GM12878 (cell line): ENCODE measurements around the gene CKS1B. TPM values are rescaled to one million over a fixed set of nuclear protein-coding genes. Genes with fewer than 3 reads are reported as not detected.

Experiments used
- BHLHE40 ChIP-seq, 2 experiments: fragments of 450-650 bp in 1 of 2; IDR thresholded peaks; 2 replicates each; pipeline ENCODE4 v1.6.1; 2011 to 2017; ENCODE audit warnings: low read depth in 2 of 2, borderline replicate concordance in 1 of 2, improper control_type of control experiment in 1 of 2, low read length in 1 of 2, mild to moderate bottlenecking in 1 of 2
- CBX5 ChIP-seq: sonication (generic); IDR thresholded peaks from 2 replicates; pipeline ENCODE4 v1.6.1; 2016; ENCODE audit warnings: low read depth, moderate library complexity, mild to moderate bottlenecking, inconsistent platforms
- CHD4 ChIP-seq: fragments of 200-600 bp; sonication (generic); IDR thresholded peaks from 2 replicates; pipeline ENCODE4 v1.6.1; 2016; ENCODE audit warnings: mild to moderate bottlenecking
- ETV6 ChIP-seq, 2 experiments: fragments of 450-650 bp in 1 of 2; IDR thresholded peaks in 1 of 2; conservative IDR thresholded peaks in 1 of 2; 2 replicates each; pipeline ENCODE4 v1.6.1; 2014; ENCODE audit warnings: antibody characterized with exemption in 1 of 2, borderline replicate concordance in 1 of 2, low read depth in 1 of 2, mild to moderate bottlenecking in 1 of 2, moderate library complexity in 1 of 2
- FOXM1 ChIP-seq: IDR thresholded peaks from 2 replicates; pipeline ENCODE4 v1.6.1; 2012; ENCODE audit warnings: low read depth, mild to moderate bottlenecking, inconsistent platforms, low read length, moderate library complexity
- IKZF2 ChIP-seq, 2 experiments: fragments of 450-650 bp; IDR thresholded peaks; 2 replicates each; pipeline ENCODE4 v1.6.1; 2017; ENCODE audit warnings: mild to moderate bottlenecking in 2 of 2, moderate library complexity in 2 of 2
- KAT2A ChIP-seq: conservative IDR thresholded peaks from 2 replicates; pipeline ENCODE4 v1.6.1; 2011; ENCODE audit warnings: low read depth, low read length; ENCODE audit not compliant: control insufficient read depth
- KLF5 ChIP-seq: fragments of 450-650 bp; IDR thresholded peaks from 2 replicates; pipeline ENCODE4 v1.6.1; 2014; ENCODE audit warnings: mild to moderate bottlenecking; ENCODE audit not compliant: partially characterized antibody
- MYC ChIP-seq: IDR thresholded peaks from 2 replicates; pipeline ENCODE4 v1.6.1; 2011; ENCODE audit warnings: mild to moderate bottlenecking, low read length, moderate library complexity, inconsistent platforms; ENCODE audit not compliant: insufficient read depth, insufficient replicate concordance, insufficient read length, severe bottlenecking
- NR2C2 ChIP-seq: IDR thresholded peaks from 2 replicates; pipeline ENCODE4 v1.6.1; 2011; ENCODE audit warnings: borderline replicate concordance, low read depth; ENCODE audit not compliant: control insufficient read depth, insufficient read length
- POLR2AphosphoS2 ChIP-seq: IDR thresholded peaks from 2 replicates; pipeline ENCODE4 v1.6.1; 2011; ENCODE audit warnings: low read depth, mild to moderate bottlenecking, low read length, improper control_type of control experiment, moderate library complexity
- POLR2AphosphoS5 ChIP-seq: IDR thresholded peaks from 2 replicates; pipeline ENCODE4 v1.6.1; 2011; ENCODE audit warnings: mild to moderate bottlenecking, low read length, inconsistent platforms
- REST ChIP-seq: IDR thresholded peaks from 2 replicates; pipeline ENCODE4 v1.6.1; 2012; ENCODE audit warnings: mild to moderate bottlenecking, low read depth, low read length
- RUNX3 ChIP-seq: IDR thresholded peaks from 2 replicates; pipeline ENCODE4 v1.6.1; 2012; ENCODE audit warnings: low read length, inconsistent platforms
- SREBF2 ChIP-seq: IDR thresholded peaks from 2 replicates; pipeline ENCODE4 v1.6.1; 2012; ENCODE audit warnings: mild to moderate bottlenecking, low read length
- TAF1 ChIP-seq: IDR thresholded peaks from 2 replicates; pipeline ENCODE4 v1.6.1; 2011; ENCODE audit warnings: mild to moderate bottlenecking, low read depth, low read length, borderline replicate concordance
- TCF12 ChIP-seq: IDR thresholded peaks from 2 replicates; pipeline ENCODE4 v1.6.1; 2011; ENCODE audit warnings: low read depth, mild to moderate bottlenecking, low read length
- TCF7 ChIP-seq: IDR thresholded peaks from 2 replicates; pipeline ENCODE4 v1.6.1; 2014; ENCODE audit warnings: antibody characterized with exemption, borderline replicate concordance
- ZNF384 ChIP-seq: IDR thresholded peaks from 2 replicates; pipeline ENCODE4 v1.6.1; 2012; ENCODE audit warnings: low read depth, mild to moderate bottlenecking, low read length, improper control_type of control experiment, borderline replicate concordance
- ZZZ3 ChIP-seq: IDR thresholded peaks from 2 replicates; pipeline ENCODE4 v1.6.1; 2011; ENCODE audit warnings: low read depth; ENCODE audit not compliant: control insufficient read depth, insufficient read length
- polyA plus RNA-seq, 11 experiments: library from polyadenylated mRNA; depleted of rRNA in 4 of 11; unstranded in 6 of 11; stranded (reverse) in 5 of 11; fragments of >200 nt; fragmentation: Nextera tagmentation in 4 of 11; fragmentation: Illumina TruSeq in 1 of 11; extraction: Ambion mirVana in 4 of 11; extraction: Trizol in 1 of 11; gene quantifications; 1 replicate in 1 of 11; 2 replicates in 10 of 11; pipeline versions ENCODE4 v1.2.1 to v1.2.3, GENCODE V29; 2011 to 2016; ENCODE audit warnings: inconsistent platforms in 2 of 11, missing spikeins in 2 of 11, low read depth in 1 of 11
- total RNA-seq, 4 experiments: library from RNA; depleted of rRNA in 3 of 4; stranded (reverse); fragments of >200 nt in 3 of 4; fragmentation: Illumina TruSeq in 1 of 4; extraction: Trizol in 1 of 4; gene quantifications; 2 replicates each; pipeline versions ENCODE4 v1.2.1 to v1.2.3, GENCODE V29; 2013 to 2021
- TF ChIP-seq, protein P1 (sequence below): IDR thresholded peaks from 2 replicates; pipeline ENCODE4 v1.6.1; 2011; ENCODE audit warnings: borderline replicate concordance, low read depth, mild to moderate bottlenecking, moderate library complexity, low read length; ENCODE audit not compliant: insufficient read depth, poor library complexity, severe bottlenecking
- TF ChIP-seq, protein P2 (sequence below): IDR thresholded peaks from 2 replicates; pipeline ENCODE4 v1.6.1; 2011; ENCODE audit warnings: low read depth, mild to moderate bottlenecking, low read length, moderate library complexity, borderline replicate concordance; ENCODE audit errors: extremely low read depth

The CKS1B gene
- total and polyA plus RNA-seq, 10 of the 15 experiments (the other 5 are each of a cell fraction or from before 2014, with no cell fraction given): 125 to 608 (median 364) TPM

GRCh38 chr1:154944401-154945159 lies 29.9 kb upstream of the CKS1B start (continued):
- TF ChIP-seq, protein P1, sequence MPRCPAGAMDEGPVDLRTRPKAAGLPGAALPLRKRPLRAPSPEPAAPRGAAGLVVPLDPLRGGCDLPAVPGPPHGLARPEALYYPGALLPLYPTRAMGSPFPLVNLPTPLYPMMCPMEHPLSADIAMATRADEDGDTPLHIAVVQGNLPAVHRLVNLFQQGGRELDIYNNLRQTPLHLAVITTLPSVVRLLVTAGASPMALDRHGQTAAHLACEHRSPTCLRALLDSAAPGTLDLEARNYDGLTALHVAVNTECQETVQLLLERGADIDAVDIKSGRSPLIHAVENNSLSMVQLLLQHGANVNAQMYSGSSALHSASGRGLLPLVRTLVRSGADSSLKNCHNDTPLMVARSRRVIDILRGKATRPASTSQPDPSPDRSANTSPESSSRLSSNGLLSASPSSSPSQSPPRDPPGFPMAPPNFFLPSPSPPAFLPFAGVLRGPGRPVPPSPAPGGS: peak; percentile 71
- TF ChIP-seq POLR2AphosphoS5 (0 out of 2 replicates have a peak, but pooled peaks have one; percentile 24), KAT2A (no peak), KLF5 (no peak), FOXM1 (no peak), IKZF2 (IDR thresholded peaks at IDR 0.05) (no peak), REST (no peak), CHD4 (no peak), SREBF2 (no peak), BHLHE40 (IDR thresholded peaks at IDR 0.05; ENCODE audit: borderline replicate concordance in 1 of 2, low read depth in 2 of 2, low read length in 1 of 2) (peak; percentile 35 to 39; a peak in 3 of 4 replicates), CBX5 (no peak), MYC (no peak), POLR2AphosphoS2 (0 out of 2 replicates have a peak, but pooled peaks have one; percentile 27), NR2C2 (no peak), ETV6 (conservative IDR thresholded peaks at IDR 0.05 in 1 of 2, IDR thresholded peaks at IDR 0.05 in 1 of 2; ENCODE audit: borderline replicate concordance in 1 of 2, low read depth in 1 of 2) (no peak), RUNX3 (no peak), TAF1 (no peak), TCF12 (no peak; the same call in 1 of the 2 replicates), ZNF384 (0 out of 2 replicates have a peak, but pooled peaks have one; percentile 28), ZZZ3 (no peak), TCF7 (no peak)
- TF ChIP-seq, protein P2, sequence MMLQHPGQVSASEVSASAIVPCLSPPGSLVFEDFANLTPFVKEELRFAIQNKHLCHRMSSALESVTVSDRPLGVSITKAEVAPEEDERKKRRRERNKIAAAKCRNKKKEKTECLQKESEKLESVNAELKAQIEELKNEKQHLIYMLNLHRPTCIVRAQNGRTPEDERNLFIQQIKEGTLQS: no peak
